ENCODE results near the gene SNX33. TPM values are rescaled to one million over a fixed set of nuclear protein-coding genes. Genes with fewer than 3 reads are reported as not detected.
"Not testable (repeated sequence)": the region's sequence is repeated elsewhere in the genome, so short reads cannot be mapped to it uniquely, and the experiment has no call there.

Gene SNX33
- total RNA-seq, 3 donors from 2014 or later = 23.6 to 38.2 (median 28.7) TPM

DNA sequence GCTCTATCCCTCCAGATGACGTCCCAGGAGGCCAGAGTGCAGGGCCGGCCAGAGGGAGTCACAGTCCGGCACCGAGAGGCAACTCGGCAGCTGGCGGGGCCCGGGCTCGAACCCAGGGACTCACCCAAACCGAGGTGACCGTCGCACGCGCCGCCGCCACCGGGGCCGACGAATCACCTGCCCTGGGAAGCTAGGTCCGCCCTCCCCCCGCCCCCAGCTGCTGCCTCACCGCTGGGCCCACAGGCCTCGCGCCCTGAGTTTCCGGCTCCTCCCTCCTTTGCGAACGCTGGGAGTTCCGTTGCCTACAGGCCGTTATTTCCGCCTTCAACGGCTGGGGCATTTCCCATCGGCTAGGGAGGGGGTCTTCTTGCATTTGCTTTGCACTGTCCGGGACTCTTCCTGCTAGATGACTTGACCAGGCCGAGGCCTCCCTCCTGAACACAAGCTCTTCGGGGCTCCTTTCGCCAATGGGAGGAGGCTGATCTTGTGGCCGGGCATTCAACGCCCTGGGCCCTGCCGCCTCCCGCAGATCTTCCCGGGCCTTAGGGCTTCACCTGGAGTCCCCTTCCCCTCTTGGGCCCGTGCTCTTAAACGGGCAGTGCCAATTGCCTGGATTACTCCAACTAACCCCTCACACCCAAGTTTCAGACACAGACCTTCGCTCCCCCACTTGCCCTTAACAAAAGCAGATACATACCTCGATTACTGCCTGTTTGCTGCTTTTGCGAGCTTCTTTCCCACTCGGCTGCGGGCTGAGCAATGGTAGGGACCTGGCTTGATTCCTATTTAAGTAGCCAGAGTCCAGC lies 22.0 kb upstream of the SNX33 start, which contains the start of gene SNUPN:
Gene SNUPN (minus strand): TSS at position 184 of the 806 bp plus-strand sequence. CDS start 4,674 bp downstream, outside the sequence.
- intact Hi-C loops (cut with DNase I, micrococcal nuclease) = no loop called here
- TF ChIP-seq, protein P1, sequence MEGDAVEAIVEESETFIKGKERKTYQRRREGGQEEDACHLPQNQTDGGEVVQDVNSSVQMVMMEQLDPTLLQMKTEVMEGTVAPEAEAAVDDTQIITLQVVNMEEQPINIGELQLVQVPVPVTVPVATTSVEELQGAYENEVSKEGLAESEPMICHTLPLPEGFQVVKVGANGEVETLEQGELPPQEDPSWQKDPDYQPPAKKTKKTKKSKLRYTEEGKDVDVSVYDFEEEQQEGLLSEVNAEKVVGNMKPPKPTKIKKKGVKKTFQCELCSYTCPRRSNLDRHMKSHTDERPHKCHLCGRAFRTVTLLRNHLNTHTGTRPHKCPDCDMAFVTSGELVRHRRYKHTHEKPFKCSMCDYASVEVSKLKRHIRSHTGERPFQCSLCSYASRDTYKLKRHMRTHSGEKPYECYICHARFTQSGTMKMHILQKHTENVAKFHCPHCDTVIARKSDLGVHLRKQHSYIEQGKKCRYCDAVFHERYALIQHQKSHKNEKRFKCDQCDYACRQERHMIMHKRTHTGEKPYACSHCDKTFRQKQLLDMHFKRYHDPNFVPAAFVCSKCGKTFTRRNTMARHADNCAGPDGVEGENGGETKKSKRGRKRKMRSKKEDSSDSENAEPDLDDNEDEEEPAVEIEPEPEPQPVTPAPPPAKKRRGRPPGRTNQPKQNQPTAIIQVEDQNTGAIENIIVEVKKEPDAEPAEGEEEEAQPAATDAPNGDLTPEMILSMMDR (IDR thresholded peaks at IDR 0.05) = no peak
- ATAC-seq = peak; percentile 96

DNA sequence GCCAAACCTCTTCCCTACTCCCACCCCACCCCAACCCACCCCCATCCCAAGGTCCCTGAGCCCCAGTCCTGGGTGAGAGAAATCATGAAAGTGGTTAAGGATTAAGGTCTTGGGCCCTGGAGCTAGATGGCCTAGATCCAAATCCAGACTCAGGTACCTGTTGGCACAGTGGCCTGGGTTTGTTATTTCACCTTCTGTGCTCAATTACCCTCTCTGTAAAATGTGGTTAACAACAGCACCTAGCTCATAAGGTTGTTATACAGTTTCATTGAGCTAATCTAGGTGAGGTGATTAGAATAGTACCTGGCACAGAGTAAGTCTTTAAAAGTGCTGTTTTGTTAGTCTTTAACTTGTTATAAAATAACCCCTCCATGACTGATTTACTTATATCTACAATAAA lies 15.8 kb upstream of the SNX33 start:
- Histone ChIP-seq H3K36me3 (ENCODE audit: low read depth) (no peaks in the 10 kb centered on the region), H3K9me3 (no peaks in the 10 kb centered on the region), H3K4me1 (ENCODE audit: low read depth) (no peaks in the 10 kb centered on the region), H3K4me3 (no peak overlapping the region)
- TF ChIP-seq, protein P1 (IDR thresholded peaks at IDR 0.05) = no peak
- intact Hi-C loops (cut with DNase I, micrococcal nuclease) = no loop called here
- DNase-seq (peak in 1 of 3 donors; percentile 3), ATAC-seq (peak; percentile 38)

More for the DNA sequence above, 22.0 kb upstream of the SNX33 start, which contains the start of gene SNUPN:
- peak; percentile 96 to 97 (median 96) for DNase-seq
- no peaks in the 10 kb centered on the region for H3K9me3 ChIP-seq
- no peaks in the 10 kb centered on the region for H3K36me3 ChIP-seq (ENCODE audit: low read depth)
- peaks cover 10% of the 10 kb centered on the region for H3K4me1 ChIP-seq (ENCODE audit: low read depth)
- H3K4me3 ChIP-seq = peak within 1 kb of the TSS; percentile 58

DNA sequence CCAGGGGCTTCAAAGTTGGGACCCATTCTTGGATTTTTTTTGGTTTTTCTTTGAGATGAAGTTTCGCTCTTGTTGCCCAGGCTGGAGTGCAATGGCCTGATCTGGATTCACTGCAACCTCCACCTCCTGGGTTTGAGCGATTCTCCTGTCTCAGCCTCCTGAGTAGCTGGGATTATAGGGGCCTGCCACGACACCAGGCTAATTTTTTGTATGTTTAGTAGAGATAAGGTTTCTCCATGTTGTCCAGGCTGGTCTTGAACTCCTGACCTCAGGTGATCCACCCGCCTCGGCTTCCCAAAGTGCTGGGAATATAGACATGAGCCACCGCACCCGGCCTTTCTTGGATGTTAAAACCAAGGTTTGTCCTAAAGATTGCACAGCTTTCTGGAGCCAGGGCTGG lies 13.8 kb upstream of the SNX33 start:
- peaks cover 12% of the 10 kb centered on the region for H3K4me1 ChIP-seq (ENCODE audit: low read depth)
- intact Hi-C loops (cut with DNase I, micrococcal nuclease) = not testable (repeated sequence)

DNA sequence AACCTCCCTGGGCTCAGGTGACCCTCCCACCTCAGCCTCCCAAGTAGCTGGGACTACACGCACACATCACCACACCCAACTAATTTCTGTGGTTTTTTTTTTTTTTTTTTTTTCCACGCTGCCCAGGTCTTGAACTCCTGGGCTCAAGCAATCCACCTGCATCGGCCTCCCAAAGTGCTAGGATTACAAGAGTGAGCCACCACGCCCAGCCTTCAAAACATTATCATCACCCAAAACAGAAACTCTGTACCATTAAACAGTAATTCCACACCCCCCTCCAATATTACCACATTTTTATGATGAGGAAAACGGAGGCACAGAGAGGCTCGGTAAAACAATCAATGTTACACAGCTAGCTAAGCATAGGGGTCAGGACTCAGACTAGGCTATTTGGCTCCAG lies 11.7 kb upstream of the SNX33 start:
- TF ChIP-seq, protein P1 (IDR thresholded peaks at IDR 0.05) = no peak
- intact Hi-C loops (cut with DNase I, micrococcal nuclease) = no loop called here
- no peaks in the 10 kb centered on the region for H3K36me3 ChIP-seq (ENCODE audit: low read depth)
- no peak for DNase-seq
- no peaks in the 10 kb centered on the region for H3K9me3 ChIP-seq
- H3K4me1 ChIP-seq (ENCODE audit: low read depth) = peaks cover 19% of the 10 kb centered on the region
- no peak for ATAC-seq
- H3K4me3 ChIP-seq = no peak overlapping the region

More for the DNA sequence above, 13.8 kb upstream of the SNX33 start:
- DNase-seq; ATAC-seq; H3K9me3 ChIP-seq; H3K4me3 ChIP-seq; H3K36me3 ChIP-seq (ENCODE audit: low read depth): not testable (repeated sequence)

DNA sequence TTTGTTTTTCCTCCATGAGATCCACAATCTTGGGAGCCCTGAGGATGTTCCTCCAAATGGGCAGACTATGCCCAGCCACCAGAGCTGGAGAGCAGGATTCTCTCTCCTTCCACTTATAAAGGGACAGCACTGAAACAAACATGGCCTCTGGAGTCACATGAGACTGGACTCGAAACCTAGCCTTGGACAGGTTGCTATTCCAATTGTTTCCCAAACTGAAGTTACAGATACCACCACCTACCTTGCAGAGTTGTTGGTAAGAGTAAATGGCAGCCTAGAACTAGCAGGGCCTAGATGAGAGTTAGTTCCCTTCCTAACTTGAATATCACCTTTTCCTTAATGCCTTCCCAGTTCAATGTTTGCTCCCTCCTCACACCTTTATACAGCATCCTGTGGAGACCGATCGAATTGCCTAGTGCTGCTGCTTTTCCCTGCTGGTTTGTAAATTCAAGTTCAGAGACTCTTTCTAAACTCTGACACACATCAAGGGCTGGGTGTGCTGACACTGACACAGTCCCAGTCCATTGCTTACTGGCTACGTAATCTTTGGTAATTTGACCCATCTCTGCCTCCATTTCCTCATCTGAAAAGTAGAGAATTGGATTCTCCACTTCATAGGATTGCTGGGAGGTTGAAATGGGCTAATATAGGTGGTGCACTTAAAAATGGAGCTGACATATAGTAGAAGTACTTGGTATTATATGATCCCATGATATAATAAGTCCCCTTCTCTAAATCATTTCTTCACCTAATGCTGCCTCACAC lies 10.3 kb upstream of the SNX33 start:
- no peaks in the 10 kb centered on the region for H3K9me3 ChIP-seq
- no peaks in the 10 kb centered on the region for H3K36me3 ChIP-seq (ENCODE audit: low read depth)
- no peak for ATAC-seq
- H3K4me3 ChIP-seq = no peak overlapping the region
- intact Hi-C loops (cut with DNase I, micrococcal nuclease) = no loop called here
- no peak for DNase-seq
- TF ChIP-seq, protein P1 (IDR thresholded peaks at IDR 0.05) = no peak
- peaks cover 23% of the 10 kb centered on the region for H3K4me1 ChIP-seq (ENCODE audit: low read depth)
